Endodermal cell (in vitro differentiated cells): ENCODE results near the gene ATG101. TPM values are rescaled to one million over a fixed set of nuclear protein-coding genes. Genes with fewer than 3 reads are reported as not detected.
A peak's percentile ranks its signal among the peaks of the same experiment; 100 is the strongest.

Experiments
- DNase-seq: peaks from one replicate; pipeline ENCODE4 v3.0.0-alpha.2; 2017
- H3K27ac ChIP-seq: 2 replicates; pipeline ENCODE4 v1.5.1; 2013; ENCODE audit warnings: mild to moderate bottlenecking, low read depth, low read length, moderate library complexity
- H3K27me3 ChIP-seq: 2 replicates; pipeline ENCODE4 v1.6.1; 2013; ENCODE audit warnings: mild to moderate bottlenecking, low read length, moderate library complexity; ENCODE audit not compliant: insufficient read depth, control insufficient read depth, poor library complexity, severe bottlenecking
- H3K36me3 ChIP-seq: 2 replicates; pipeline ENCODE4 v1.7.0; 2013; ENCODE audit warnings: mild to moderate bottlenecking, low read length, moderate library complexity; ENCODE audit not compliant: control insufficient read depth, insufficient read depth
- H3K4me1 ChIP-seq: one replicate; pipeline ENCODE4 v1.7.0; 2013; ENCODE audit warnings: low read length; ENCODE audit not compliant: control insufficient read depth, insufficient read depth
- H3K4me3 ChIP-seq: 2 replicates; pipeline ENCODE4 v1.5.1; 2013; ENCODE audit warnings: mild to moderate bottlenecking, low read length, moderate library complexity
- H3K9ac ChIP-seq: 2 replicates; pipeline ENCODE4 v1.6.1; 2013; ENCODE audit warnings: mild to moderate bottlenecking, low read length, moderate library complexity; ENCODE audit not compliant: poor library complexity, severe bottlenecking; ENCODE audit errors: extremely low read depth
- H3K9me3 ChIP-seq: 2 replicates; pipeline ENCODE4 v1.6.1; 2013; ENCODE audit warnings: mild to moderate bottlenecking, low read length, moderate library complexity; ENCODE audit not compliant: control insufficient read depth
- H3K27ac Mint-ChIP-seq: 2 replicates; pipeline ENCODE4 v1.8.0; 2020; ENCODE audit warnings: mixed read lengths
- H3K27me3 Mint-ChIP-seq: 2 replicates; pipeline ENCODE4 v1.8.0; 2021; ENCODE audit warnings: mild to moderate bottlenecking, mixed read lengths; ENCODE audit not compliant: insufficient read depth
- H3K36me3 Mint-ChIP-seq: 2 replicates; pipeline ENCODE4 v1.8.0; 2020; ENCODE audit warnings: low read depth, mixed read lengths
- H3K4me1 Mint-ChIP-seq: 2 replicates; pipeline ENCODE4 v1.8.0; 2020; ENCODE audit warnings: mixed read lengths
- H3K4me3 Mint-ChIP-seq: 2 replicates; pipeline ENCODE4 v1.8.0; 2020; ENCODE audit warnings: mild to moderate bottlenecking, moderate library complexity, mixed read lengths
- H3K9me3 Mint-ChIP-seq: 2 replicates; pipeline ENCODE4 v1.8.0; 2020; ENCODE audit warnings: mild to moderate bottlenecking, mixed read lengths
- WGBS, 2 experiments: methylation state at CpG; one replicate each; pipeline versions ENCODE4 v1.1.5 to v1.1.7; 2013; ENCODE audit warnings: missing lambda C conversion rate in 2 of 2, mixed read lengths in 1 of 2; ENCODE audit not compliant: insufficient coverage in 1 of 2, insufficient read length in 1 of 2; 5-methylcytosine and 5-hydroxymethylcytosine counted together
- total RNA-seq, 2 donors: library from RNA; stranded (reverse); fragmentation: NEBNext Ultra II Directional in 1 of 2; extraction: Animal tissue kit (Norgen Biotek cat#: 25700) in 1 of 2; gene quantifications; 2 replicates in 1 of 2; 3 replicates in 1 of 2; pipeline ENCODE4 v1.2.1, GENCODE V29; 2021
- TF ChIP-seq, protein P1 (sequence below): fragments of 200-600 bp; sonication (generic); conservative IDR thresholded peaks from 2 replicates; pipeline ENCODE4 v1.5.0; 2021; ENCODE audit warnings: antibody characterized with exemption, mild to moderate bottlenecking

Gene ATG101
- total RNA-seq, 2 donors from 2014 or later, result 32.1 TPM

DNA sequence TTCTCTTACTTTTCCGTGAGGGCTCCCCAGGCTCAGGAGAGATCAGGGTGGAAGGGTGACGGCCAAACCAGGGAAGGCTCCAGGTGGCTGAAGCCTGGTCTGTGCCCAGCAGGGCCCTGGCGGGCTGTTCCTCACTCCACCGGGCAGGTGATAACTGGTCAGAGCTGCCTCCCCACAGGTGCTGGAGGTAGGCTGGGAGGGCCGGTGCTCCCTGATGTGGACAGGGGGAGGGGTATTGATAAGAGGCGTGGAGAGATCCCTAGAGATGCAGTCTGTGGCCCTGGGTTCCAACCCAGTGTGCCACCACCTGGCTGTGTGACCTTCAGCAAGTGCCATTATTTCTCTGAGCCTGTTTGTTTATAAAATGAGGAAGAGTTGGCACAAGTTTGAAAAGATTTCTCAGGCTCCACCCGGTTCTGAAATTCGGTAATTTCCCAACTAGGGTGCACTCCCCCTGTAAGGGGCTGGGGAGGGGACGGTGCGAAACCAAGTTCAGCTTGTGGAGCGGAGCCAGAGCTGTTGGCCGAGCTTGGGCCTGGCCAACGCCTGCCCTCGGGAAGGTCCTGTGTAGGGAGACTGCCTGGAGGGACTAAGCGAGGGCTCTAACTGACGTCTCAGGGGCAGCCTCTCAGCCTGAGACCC is 19.5 kb upstream of the ATG101 start:
- Mint-ChIP-seq H3K27ac (peak overlapping the region; percentile 91), H3K4me1 (peaks cover 27% of the 10 kb centered on the region), H3K36me3 (peaks cover 2% of the 10 kb centered on the region), H3K9me3 (no peaks in the 10 kb centered on the region), H3K4me3 (peak overlapping the region; percentile 82), H3K27me3 (peaks cover 11% of the 10 kb centered on the region)
- Histone ChIP-seq H3K27me3 (no peaks in the 10 kb centered on the region), H3K4me1 (no peaks in the 10 kb centered on the region), H3K4me3 (peak overlapping the region; percentile 78), H3K36me3 (peaks cover 6% of the 10 kb centered on the region), H3K27ac (no peak overlapping the region), H3K9ac (peak overlapping the region; percentile 93), H3K9me3 (no peaks in the 10 kb centered on the region)
- peak; percentile 86 for DNase-seq
- 31 to 33% methylated on average over 6 to 16 of the region's 16 CpGs for WGBS, 2 experiments
- TF ChIP-seq, protein P1, sequence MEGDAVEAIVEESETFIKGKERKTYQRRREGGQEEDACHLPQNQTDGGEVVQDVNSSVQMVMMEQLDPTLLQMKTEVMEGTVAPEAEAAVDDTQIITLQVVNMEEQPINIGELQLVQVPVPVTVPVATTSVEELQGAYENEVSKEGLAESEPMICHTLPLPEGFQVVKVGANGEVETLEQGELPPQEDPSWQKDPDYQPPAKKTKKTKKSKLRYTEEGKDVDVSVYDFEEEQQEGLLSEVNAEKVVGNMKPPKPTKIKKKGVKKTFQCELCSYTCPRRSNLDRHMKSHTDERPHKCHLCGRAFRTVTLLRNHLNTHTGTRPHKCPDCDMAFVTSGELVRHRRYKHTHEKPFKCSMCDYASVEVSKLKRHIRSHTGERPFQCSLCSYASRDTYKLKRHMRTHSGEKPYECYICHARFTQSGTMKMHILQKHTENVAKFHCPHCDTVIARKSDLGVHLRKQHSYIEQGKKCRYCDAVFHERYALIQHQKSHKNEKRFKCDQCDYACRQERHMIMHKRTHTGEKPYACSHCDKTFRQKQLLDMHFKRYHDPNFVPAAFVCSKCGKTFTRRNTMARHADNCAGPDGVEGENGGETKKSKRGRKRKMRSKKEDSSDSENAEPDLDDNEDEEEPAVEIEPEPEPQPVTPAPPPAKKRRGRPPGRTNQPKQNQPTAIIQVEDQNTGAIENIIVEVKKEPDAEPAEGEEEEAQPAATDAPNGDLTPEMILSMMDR, result no peak

DNA sequence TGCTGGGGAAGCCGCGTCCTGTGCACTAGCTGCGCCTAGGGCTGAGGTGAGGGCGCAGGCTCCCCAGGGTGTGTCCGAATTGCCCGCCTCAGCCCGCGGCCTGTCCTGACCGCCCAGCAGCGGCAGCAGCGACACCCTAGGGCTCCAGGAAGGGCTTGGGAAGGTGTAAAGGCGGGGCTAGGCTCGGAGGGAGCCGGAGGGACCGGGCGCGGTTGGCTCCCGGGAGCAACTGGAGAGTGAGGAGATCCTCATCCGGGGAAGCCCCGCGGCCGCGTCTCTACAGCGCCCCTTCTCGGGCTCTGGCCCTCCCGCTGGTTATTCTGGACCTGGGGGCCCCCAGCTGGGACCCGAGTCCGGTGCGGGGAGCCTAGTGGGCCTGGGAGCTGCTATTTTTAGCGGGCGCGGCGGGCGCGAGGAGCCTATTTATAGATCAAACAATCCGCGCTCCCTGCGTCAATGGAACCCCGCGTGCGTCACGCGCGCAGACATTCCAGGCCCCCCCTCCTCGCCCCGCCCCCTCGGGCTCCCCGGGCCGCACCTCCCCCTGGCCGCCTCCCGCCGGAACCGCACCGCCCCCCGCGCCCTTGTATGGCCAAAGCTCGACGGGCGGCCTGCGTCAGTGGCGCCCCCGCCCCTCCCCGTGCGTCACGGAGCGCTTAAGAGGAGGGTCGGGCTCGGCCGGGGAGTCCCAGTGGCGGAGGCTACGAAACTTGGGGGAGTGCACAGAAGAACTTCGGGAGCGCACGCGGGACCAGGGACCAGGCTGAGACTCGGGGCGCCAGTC is 18.8 kb upstream of the ATG101 start, which contains the start of gene NR4A1:
Gene NR4A1, plus strand, starts transcription at position 685 of the 784 bp plus-strand sequence. CDS start 2,887 bp downstream, outside the sequence.
- Mint-ChIP-seq H3K27ac (peak within 1 kb of the TSS; percentile 97), H3K36me3 (no peaks in the 10 kb centered on the region), H3K4me3 (peak within 1 kb of the TSS; percentile 82), H3K9me3 (no peaks in the 10 kb centered on the region), H3K27me3 (peaks cover 11% of the 10 kb centered on the region), H3K4me1 (peaks cover 27% of the 10 kb centered on the region)
- peak; percentile 98 for DNase-seq
- H3K36me3 ChIP-seq, result peaks cover 6% of the 10 kb centered on the region
- WGBS, 2 experiments, result 1 to 2% methylated on average over 27 to 77 of the region's 77 CpGs
- H3K4me1 ChIP-seq, result no peaks in the 10 kb centered on the region
- TF ChIP-seq, protein P1, result peak; percentile 9
- H3K27ac ChIP-seq, result peak within 1 kb of the TSS; percentile 63
- no peaks in the 10 kb centered on the region for H3K27me3 ChIP-seq
- peak within 1 kb of the TSS; percentile 93 for H3K9ac ChIP-seq
- H3K4me3 ChIP-seq, result peak within 1 kb of the TSS; percentile 89
- H3K9me3 ChIP-seq, result no peaks in the 10 kb centered on the region

DNA sequence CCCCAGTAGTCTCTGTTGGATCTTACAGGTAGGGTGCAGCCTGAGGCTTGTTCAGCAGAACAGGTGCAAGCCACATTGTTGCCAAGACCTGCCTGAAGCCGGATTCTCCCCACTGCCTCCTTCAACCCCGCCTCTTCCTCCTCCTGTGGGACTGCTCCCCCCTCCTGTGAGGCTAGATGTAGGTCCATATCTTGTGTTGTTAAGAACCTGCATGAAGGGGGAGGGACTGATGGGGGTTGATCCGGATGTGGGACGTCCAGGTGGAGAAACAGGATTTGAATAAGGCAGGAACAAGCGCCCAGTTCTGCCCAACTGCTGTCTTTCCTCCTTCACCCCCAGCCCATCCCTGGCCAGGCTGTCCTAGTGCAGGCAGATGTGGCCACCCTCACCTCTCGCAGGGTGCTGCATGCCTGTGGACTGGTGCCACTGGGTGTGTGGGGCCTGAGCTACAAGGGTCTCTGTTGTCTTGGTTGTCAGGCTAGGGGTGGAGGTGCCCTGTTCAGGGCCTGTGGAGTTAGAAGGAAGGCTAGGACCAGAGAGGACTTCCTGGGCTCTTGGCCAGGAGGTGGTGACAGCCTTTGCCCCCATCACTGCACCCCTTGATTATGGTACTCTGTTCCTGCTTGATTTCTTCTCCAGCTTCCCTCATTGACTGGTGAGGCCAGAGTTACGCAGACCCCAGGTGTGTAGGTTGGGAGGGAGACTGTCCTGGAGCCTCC is 17.2 kb upstream of the ATG101 start:
- H3K27ac Mint-ChIP-seq, result no peak overlapping the region

More for the DNA sequence above, 17.2 kb upstream of the ATG101 start:
- Histone ChIP-seq H3K4me1 (no peaks in the 10 kb centered on the region), H3K9ac (no peak overlapping the region), H3K4me3 (peak overlapping the region; percentile 89), H3K27ac (no peak overlapping the region), H3K9me3 (no peaks in the 10 kb centered on the region), H3K36me3 (peaks cover 17% of the 10 kb centered on the region), H3K27me3 (no peaks in the 10 kb centered on the region)
- DNase-seq, result no peak
- peaks cover 11% of the 10 kb centered on the region for H3K27me3 Mint-ChIP-seq
- WGBS, 2 experiments, result 56 to 67% methylated on average over 1 to 7 of the region's 7 CpGs
- H3K4me3 Mint-ChIP-seq, result peak overlapping the region; percentile 82
- peaks cover 27% of the 10 kb centered on the region for H3K4me1 Mint-ChIP-seq
- TF ChIP-seq, protein P1, result no peak
- H3K9me3 Mint-ChIP-seq, result no peaks in the 10 kb centered on the region
- H3K36me3 Mint-ChIP-seq, result peaks cover 13% of the 10 kb centered on the region
